Astrocyte of the spinal cord (primary cell): Measurements from ENCODE around the gene BTBD18.

Experiments
- DNase-seq: peaks from one replicate; pipeline ENCODE4 v3.0.0; 2011; ENCODE audit warnings: low read depth, low spot score
- H3K4me3 ChIP-seq: 2 replicates; pipeline ENCODE4 v1.5.1; 2011; ENCODE audit warnings: low read depth, mild to moderate bottlenecking, low read length, moderate library complexity
- in situ Hi-C: cut with HindIII; loops from 2 replicates; pipeline ENCODE4 v1.10.0; 2017; ENCODE audit warnings: low sequenced_read_pairs
- TF ChIP-seq, protein P1 (sequence below): IDR thresholded peaks from 2 replicates; pipeline ENCODE4 v1.5.1; 2012; ENCODE audit warnings: low read depth, mild to moderate bottlenecking, low read length, inconsistent platforms

Gene BTBD18

DNA sequence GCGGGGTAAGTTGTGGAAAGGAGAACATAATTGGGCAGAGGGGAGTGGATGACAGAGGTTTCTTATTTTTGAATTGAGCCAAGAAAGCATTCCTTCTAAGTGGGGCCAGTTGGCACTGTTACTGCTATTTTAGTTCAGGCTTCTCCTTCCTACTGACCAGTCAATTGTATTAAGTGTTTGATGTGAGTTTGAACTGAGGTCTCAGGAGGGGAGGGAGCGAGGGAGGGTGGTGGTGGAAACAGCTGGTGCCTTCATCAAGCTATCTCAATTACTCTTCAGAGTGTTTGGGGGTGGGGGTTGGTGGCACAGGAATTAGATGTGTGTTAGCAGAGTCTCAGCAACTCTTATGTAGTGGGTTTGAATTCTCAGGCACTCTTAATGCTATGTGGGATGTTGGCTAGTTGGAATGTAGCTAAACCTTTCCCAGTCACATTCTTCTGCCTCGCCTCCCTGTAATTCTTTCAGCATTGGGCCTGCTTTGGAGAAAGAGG, 24.5 kb upstream of the BTBD18 start:
- H3K4me3 ChIP-seq, result no peak overlapping the region
- peak; percentile 73 for DNase-seq
- in situ Hi-C loops, result no loop called here
- TF ChIP-seq, protein P1, sequence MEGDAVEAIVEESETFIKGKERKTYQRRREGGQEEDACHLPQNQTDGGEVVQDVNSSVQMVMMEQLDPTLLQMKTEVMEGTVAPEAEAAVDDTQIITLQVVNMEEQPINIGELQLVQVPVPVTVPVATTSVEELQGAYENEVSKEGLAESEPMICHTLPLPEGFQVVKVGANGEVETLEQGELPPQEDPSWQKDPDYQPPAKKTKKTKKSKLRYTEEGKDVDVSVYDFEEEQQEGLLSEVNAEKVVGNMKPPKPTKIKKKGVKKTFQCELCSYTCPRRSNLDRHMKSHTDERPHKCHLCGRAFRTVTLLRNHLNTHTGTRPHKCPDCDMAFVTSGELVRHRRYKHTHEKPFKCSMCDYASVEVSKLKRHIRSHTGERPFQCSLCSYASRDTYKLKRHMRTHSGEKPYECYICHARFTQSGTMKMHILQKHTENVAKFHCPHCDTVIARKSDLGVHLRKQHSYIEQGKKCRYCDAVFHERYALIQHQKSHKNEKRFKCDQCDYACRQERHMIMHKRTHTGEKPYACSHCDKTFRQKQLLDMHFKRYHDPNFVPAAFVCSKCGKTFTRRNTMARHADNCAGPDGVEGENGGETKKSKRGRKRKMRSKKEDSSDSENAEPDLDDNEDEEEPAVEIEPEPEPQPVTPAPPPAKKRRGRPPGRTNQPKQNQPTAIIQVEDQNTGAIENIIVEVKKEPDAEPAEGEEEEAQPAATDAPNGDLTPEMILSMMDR, result no peak

DNA sequence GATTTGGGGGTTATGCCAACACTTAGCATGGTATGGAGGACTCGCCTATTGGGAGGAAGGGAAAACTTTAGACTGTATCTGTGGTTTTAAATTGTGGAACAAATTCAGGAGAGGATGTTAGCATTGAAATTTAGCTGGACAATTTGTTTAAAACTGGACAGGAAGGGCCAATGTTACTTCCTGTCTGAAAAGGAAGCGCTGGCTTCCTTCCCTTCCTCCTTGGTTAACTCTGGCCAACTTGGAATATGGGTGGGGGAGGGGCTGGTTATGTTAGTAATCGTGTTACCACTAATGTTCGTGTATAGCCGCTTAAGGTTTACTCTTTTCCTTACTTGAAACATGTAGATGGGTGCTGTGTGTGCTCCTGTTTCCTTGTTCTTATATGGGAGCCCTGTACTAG, 23.9 kb upstream of the BTBD18 start:
- TF ChIP-seq, protein P1, result no peak
- in situ Hi-C loops, result no loop called here
- no peak overlapping the region for H3K4me3 ChIP-seq
- DNase-seq, result peak; percentile 14

DNA sequence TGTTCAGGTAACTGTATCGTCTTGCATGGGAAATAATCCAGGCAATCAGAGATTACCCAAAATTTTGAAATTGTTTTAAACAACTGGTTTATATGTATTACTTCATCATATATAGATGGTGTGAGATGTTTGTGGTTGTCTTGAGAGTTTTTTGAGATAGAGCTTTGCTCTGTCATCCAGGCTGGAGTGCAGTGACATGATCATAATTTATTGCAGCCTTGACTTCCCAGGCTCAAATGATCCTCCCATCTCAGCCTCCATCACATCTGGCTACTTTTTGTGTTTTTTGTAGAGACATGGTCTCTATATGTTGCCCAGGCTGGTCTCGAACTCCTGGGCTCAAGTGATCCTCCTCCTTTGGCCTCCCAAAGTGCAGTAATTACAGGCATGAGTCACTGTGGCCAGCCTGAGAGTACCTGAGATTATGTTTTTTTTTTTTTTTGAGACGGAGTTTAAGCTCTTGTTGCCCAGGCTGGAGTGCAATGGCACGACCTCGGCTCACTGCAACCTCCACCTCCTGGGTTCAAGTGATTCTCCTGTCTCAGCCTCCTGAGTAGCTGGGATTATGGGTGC, 21.5 kb upstream of the BTBD18 start:
- DNase-seq, result no peak
- TF ChIP-seq, protein P1, result no peak
- in situ Hi-C loops, result no loop called here
- H3K4me3 ChIP-seq, result no peak overlapping the region

DNA sequence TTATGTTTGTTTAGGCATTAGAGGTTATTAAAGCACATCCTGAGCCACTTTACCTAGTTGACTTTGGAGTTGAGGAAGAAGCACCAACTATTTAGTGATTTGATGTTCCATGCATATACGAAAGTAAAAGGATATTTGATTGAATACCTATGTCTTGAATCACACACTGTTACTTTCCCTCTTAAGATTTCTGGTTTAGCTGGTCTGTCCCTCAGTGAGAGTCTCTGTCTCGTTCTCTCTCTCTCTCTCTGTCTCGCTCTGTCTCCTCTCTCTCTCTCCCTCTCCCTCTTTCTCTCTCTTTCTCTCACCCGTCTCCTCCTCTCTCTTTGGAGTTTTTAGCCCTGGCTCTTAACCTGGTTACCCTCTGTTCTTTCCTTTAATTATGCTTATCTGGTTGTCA, 20.9 kb upstream of the BTBD18 start:
- TF ChIP-seq, protein P1, result no peak
- DNase-seq, result peak; percentile 28
- in situ Hi-C loops, result no loop called here
- no peak overlapping the region for H3K4me3 ChIP-seq

DNA sequence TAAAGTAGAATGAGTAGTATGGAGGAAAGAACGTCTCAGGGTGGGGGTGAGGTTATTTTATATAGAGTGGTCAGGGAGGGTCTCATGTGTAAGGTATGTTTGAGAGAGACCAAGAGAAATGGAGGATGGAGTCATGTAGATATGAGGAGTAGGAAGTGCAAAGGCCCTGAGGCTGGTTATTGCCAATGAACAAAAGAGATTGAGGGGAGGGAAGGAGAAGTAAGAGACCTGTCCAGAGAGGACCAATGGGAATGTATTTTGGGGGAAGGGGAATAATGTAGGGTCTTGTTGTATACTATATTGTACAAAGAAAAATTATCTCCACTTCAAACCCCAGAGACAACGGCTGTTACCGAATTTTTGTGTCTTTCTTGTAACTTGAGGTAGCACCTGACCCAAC, 19.7 kb upstream of the BTBD18 start:
- TF ChIP-seq, protein P1, result no peak
- DNase-seq, result no peak
- in situ Hi-C loops, result no loop called here
- no peak overlapping the region for H3K4me3 ChIP-seq

DNA sequence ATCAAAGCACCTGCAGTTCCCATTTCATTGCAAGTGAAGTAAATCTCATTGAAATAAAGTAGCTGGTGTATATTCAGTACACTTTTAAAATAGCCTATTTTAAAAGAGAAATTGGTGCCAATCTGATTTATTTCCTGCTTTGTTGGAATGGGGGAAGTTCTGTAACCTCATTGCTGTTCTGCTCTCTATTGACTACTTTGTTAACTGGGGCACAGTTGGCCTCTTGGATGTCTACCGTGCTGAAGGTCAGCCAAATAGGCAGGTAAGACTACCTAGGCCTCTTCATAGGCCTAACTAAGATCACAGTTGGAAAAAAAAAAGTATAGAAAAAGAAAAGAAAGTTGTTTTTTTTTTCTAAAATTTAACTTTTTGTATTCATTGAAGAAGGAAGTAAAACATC, 19.2 kb upstream of the BTBD18 start:
- DNase-seq, result no peak
- in situ Hi-C loops, result no loop called here
- TF ChIP-seq, protein P1, result no peak
- H3K4me3 ChIP-seq, result no peak overlapping the region
